ENCODE data around the gene MED20. TPM values are rescaled to one million over a fixed set of nuclear protein-coding genes. Genes with fewer than 3 reads are reported as not detected.

The MED20 gene
- polyA plus RNA-seq, 1 donor (not counting 4 experiments of a cell fraction or from before 2014, with no cell fraction given): 37.5 TPM

- no peak for FAIRE-seq
Observed at GRCh38 chr6:41872147-41872546, 48.8 kb downstream of the MED20 start.

DNA sequence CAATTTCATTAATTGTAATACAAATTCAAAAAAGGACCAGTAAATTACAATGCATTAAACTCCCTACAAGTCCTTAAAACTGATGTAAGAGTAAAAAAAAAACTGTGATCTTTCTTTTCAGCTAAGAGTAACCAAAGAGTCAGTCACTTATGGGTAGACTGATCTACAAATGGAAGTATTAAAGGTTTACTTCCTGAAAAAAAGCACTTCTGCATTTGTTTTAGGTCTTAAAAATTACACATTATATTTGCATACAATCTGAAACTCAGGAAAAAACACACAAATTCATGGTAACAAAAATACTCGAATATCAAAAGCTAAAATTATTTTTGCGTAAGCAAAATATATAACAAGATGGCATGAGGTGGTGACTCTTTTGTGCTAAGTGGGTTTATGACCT lies 49.2 kb downstream of the MED20 start:
- TF ChIP-seq, protein P1, sequence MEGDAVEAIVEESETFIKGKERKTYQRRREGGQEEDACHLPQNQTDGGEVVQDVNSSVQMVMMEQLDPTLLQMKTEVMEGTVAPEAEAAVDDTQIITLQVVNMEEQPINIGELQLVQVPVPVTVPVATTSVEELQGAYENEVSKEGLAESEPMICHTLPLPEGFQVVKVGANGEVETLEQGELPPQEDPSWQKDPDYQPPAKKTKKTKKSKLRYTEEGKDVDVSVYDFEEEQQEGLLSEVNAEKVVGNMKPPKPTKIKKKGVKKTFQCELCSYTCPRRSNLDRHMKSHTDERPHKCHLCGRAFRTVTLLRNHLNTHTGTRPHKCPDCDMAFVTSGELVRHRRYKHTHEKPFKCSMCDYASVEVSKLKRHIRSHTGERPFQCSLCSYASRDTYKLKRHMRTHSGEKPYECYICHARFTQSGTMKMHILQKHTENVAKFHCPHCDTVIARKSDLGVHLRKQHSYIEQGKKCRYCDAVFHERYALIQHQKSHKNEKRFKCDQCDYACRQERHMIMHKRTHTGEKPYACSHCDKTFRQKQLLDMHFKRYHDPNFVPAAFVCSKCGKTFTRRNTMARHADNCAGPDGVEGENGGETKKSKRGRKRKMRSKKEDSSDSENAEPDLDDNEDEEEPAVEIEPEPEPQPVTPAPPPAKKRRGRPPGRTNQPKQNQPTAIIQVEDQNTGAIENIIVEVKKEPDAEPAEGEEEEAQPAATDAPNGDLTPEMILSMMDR (optimal IDR thresholded peaks at IDR 0.05 in 1 of 3, IDR thresholded peaks at IDR 0.05 in 1 of 3, conservative IDR thresholded peaks at IDR 0.05 in 1 of 3; ENCODE audit: extremely low read depth in 1 of 3, insufficient read depth in 2 of 3, low read length in 3 of 3): no peak
- TF ChIP-seq EZH2 (IDR thresholded peaks at IDR 0.05; ENCODE audit: low read length): no peak
- H3K79me2 ChIP-seq (ENCODE audit: control insufficient read depth, insufficient read depth, low read length): no peaks in the 10 kb centered on the region
- no peaks in the 10 kb centered on the region for H3K27me3 ChIP-seq (ENCODE audit: control insufficient read depth, extremely low read depth, insufficient read depth, low read length)
- no peak overlapping the region for H2AFZ ChIP-seq (ENCODE audit: control insufficient read depth, low read length)
- no peak overlapping the region for H3K4me3 ChIP-seq (ENCODE audit: control insufficient read depth in 2 of 3, extremely low read depth in 1 of 3, insufficient read depth in 2 of 3, low read depth in 1 of 3, low read length in 3 of 3)
- H3K4me2 ChIP-seq (ENCODE audit: control insufficient read depth, extremely low read depth, insufficient read depth, low read depth, low read length): no peak overlapping the region
- DNase-seq (ENCODE audit: low read depth, low spot score): no peak
- dilution Hi-C loops (cut with MboI; ENCODE audit: extremely low pct_ligation_motif_present, low sequenced_read_pairs): no loop called here
- H3K9ac ChIP-seq (ENCODE audit: control insufficient read depth, extremely low read depth, insufficient read depth, low read length): no peak overlapping the region
- no peaks in the 10 kb centered on the region for H3K4me1 ChIP-seq (ENCODE audit: control insufficient read depth, extremely low read depth, insufficient read depth, low read length)
- no peaks in the 10 kb centered on the region for H4K20me1 ChIP-seq (ENCODE audit: control insufficient read depth, extremely low read depth, insufficient read depth, low read length)
- FAIRE-seq: no peak
- H3K36me3 ChIP-seq (ENCODE audit: control insufficient read depth in 2 of 2, extremely low read depth in 1 of 2, insufficient read depth in 2 of 2, low read length in 2 of 2): no peaks in the 10 kb centered on the region
- H3K9me1 ChIP-seq (ENCODE audit: control insufficient read depth, extremely low read depth, insufficient read depth, low read length): no peaks in the 10 kb centered on the region
- no peak overlapping the region for H3K27ac ChIP-seq (ENCODE audit: control insufficient read depth, insufficient read depth, low read length)
- no peaks in the 10 kb centered on the region for H3K9me3 ChIP-seq (ENCODE audit: control insufficient read depth, low read depth, low read length)

More at GRCh38 chr6:41872147-41872546, 48.8 kb downstream of the MED20 start:
- TF ChIP-seq EZH2 (IDR thresholded peaks at IDR 0.05; ENCODE audit: low read length): no peak
- TF ChIP-seq, protein P1 (optimal IDR thresholded peaks at IDR 0.05 in 1 of 3, IDR thresholded peaks at IDR 0.05 in 1 of 3, conservative IDR thresholded peaks at IDR 0.05 in 1 of 3; ENCODE audit: extremely low read depth in 1 of 3, insufficient read depth in 2 of 3, low read length in 3 of 3): no peak
- H3K9me1 ChIP-seq (ENCODE audit: control insufficient read depth, extremely low read depth, insufficient read depth, low read length): no peaks in the 10 kb centered on the region
- H3K27me3 ChIP-seq (ENCODE audit: control insufficient read depth, extremely low read depth, insufficient read depth, low read length): no peaks in the 10 kb centered on the region
- H3K36me3 ChIP-seq (ENCODE audit: control insufficient read depth in 2 of 2, extremely low read depth in 1 of 2, insufficient read depth in 2 of 2, low read length in 2 of 2): no peaks in the 10 kb centered on the region
- no peaks in the 10 kb centered on the region for H4K20me1 ChIP-seq (ENCODE audit: control insufficient read depth, extremely low read depth, insufficient read depth, low read length)
- H3K9me3 ChIP-seq (ENCODE audit: control insufficient read depth, low read depth, low read length): no peaks in the 10 kb centered on the region
- no peak overlapping the region for H3K4me2 ChIP-seq (ENCODE audit: control insufficient read depth, extremely low read depth, insufficient read depth, low read depth, low read length)
- DNase-seq (ENCODE audit: low read depth, low spot score): no peak
- no peaks in the 10 kb centered on the region for H3K4me1 ChIP-seq (ENCODE audit: control insufficient read depth, extremely low read depth, insufficient read depth, low read length)
- H3K4me3 ChIP-seq (ENCODE audit: control insufficient read depth in 2 of 3, extremely low read depth in 1 of 3, insufficient read depth in 2 of 3, low read depth in 1 of 3, low read length in 3 of 3): no peak overlapping the region
- dilution Hi-C loops (cut with MboI; ENCODE audit: extremely low pct_ligation_motif_present, low sequenced_read_pairs): no loop called here
- no peak overlapping the region for H2AFZ ChIP-seq (ENCODE audit: control insufficient read depth, low read length)
- no peak overlapping the region for H3K9ac ChIP-seq (ENCODE audit: control insufficient read depth, extremely low read depth, insufficient read depth, low read length)
- no peak overlapping the region for H3K27ac ChIP-seq (ENCODE audit: control insufficient read depth, insufficient read depth, low read length)
- H3K79me2 ChIP-seq (ENCODE audit: control insufficient read depth, insufficient read depth, low read length): no peaks in the 10 kb centered on the region
